OCI-M2 (cell line): ENCODE results near the gene CTCFL.

Experiments used
- DNase-seq: peaks from one replicate; lab custom pipeline; 2025; ENCODE audit not compliant: unreplicated experiment; lab: John Stamatoyannopoulos, UW

CTCFL gene

GRCh38 chr20:57524511-57525176, at the start of gene CTCFL:
TSS of gene CTCFL (minus strand) at chr20:57525140. CDS start at chr20:57524205, 935 bp downstream.
- no peak for DNase-seq

- DNase-seq: no peak
Measured at GRCh38 chr20:57573894-57574293, 49.0 kb upstream of the CTCFL start.

DNA sequence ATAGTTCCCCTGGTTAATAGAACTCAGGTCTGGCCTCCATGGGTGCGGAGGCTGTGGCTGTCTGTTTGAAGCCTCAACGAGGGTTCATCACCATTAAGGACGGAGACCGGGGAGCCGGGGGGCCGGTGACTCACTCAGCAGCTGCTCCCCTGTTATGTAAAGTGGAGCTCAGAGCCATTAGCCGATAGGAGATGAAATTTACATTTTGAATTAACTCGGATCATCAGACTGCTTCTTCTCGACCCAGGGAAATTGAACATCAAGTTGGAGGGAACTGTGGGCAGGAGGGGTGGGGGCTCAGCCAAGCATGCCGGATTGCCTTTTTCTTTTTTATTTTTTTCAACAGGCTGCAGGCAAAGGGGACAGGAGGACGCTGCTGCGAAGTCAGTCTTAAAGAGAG, 48.3 kb upstream of the CTCFL start:
- DNase-seq: no peak

- no peak for DNase-seq
Measured at GRCh38 chr20:57571782-57572416, 47.0 kb upstream of the CTCFL start.

- no peak for DNase-seq
Measured at GRCh38 chr20:57570920-57571319, 46.0 kb upstream of the CTCFL start.

- DNase-seq: no peak
Measured at GRCh38 chr20:57570145-57570850, 45.4 kb upstream of the CTCFL start.

DNA sequence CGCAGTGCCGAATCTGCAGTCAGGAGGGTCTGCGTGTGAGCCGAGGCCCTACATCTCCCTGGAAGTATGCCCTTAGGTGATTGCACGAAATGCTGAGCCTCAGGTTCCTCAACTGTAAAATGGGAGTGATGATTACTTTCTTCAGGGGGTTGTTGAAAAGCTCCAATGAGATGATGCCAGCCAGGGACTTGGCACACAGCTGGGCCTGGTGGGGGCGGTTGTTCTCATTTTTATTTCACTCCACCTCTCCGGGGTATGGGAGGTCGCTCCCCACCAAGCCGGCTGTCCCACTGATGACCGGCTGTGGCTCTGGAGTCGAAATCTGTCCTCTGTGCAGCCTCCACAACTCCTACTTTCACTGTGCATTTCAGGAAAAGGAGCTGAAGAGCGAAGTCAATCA, 44.0 kb upstream of the CTCFL start:
- DNase-seq: no peak

DNA sequence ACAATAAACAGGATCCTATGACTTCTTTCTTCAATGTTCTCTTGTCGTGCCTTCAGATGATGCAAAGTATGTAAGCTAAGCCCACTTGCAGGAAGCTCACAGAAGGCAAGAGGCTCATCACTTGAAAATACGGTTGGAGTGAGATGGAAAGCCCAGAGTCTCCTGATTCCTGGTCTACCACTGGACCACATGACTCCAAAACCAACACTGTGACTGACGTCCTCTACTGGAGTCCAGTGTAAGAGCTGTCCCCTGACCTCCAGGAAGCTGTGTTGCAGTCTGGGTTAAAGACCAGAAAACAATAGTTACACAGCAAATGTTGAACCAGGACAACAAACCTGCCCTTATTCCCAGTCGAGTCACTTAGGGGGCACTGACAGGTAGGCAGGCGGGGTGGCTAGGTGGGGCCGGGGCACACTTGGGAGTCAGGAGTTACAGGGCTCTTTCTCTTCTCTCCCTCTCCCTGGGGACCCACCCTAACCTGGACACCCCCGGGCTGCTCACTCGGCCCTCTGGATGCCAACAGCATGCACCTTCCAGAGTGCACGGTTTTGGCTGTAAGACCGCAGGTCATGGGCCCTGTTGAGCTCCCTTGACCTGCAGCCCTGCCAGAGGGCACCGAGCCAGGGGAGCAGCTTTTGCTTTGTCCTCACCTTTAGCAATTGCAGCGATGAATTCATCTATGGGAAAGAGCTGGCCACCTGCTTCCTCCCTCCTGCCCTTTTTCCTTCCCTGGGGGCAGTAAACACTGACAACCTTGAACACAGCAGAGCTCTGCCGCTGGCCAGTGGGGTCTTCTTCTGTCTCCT, 43.4 kb upstream of the CTCFL start:
- no peak for DNase-seq

DNA sequence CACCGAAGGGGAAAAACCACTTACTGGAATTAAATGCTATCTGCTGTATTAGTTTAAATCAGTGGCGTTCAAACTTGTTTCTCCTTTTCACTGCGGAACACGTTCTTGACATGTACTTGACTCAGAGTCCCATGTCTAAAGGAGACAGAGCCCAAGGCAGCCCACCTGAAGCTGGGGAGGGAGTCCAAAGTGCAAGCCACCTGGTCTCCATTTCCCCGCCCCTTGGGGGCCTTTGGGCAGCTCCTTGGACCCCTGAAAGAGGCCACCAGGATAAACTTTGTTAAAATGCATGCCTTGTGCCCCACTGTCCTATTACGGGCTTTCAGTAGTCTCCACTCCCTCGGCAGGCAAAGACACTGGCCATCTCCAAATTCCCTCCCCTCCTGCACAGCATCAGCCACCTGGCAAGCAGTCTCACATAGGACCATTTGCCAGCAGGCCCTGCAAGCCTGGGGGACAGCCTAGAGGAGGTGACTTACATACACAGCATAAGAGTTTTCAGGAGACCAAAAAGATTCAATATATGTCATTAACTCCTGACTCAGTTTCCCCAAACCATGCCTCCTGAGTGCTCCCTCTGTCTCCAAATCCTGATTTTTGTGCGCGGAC, 42.6 kb upstream of the CTCFL start:
- DNase-seq: no peak

- DNase-seq: no peak
Measured at GRCh38 chr20:57566803-57567459, 42.0 kb upstream of the CTCFL start.

GRCh38 chr20:57566399-57566798, 41.5 kb upstream of the CTCFL start:
- no peak for DNase-seq

DNA sequence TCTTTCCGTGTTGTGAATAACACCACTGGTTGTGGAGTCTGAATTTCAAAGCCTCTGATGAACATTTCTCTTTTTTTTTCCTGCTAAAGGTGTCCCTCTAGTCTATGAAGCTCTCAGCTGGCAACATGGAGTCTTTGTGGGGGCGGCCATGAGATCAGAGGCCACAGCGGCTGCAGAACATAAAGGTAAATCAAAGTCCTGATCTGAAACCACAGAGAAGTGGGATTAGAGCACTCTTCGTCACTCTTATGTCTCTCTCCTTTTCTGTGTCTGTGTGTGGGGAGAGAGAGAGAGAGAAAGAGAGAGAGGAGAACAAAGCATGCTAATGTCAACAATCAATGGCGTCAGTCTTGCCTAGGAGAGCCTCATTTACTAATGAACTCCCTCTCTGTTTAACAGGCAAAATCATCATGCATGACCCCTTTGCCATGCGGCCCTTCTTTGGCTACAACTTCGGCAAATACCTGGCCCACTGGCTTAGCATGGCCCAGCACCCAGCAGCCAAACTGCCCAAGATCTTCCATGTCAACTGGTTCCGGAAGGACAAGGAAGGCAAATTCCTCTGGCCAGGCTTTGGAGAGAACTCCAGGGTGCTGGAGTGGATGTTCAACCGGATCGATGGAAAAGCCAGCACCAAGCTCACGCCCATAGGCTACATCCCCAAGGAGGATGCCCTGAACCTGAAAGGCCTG, 40.2 kb upstream of the CTCFL start:
- no peak for DNase-seq

- no peak for DNase-seq
Measured at GRCh38 chr20:57564180-57564802, 39.4 kb upstream of the CTCFL start.

DNA sequence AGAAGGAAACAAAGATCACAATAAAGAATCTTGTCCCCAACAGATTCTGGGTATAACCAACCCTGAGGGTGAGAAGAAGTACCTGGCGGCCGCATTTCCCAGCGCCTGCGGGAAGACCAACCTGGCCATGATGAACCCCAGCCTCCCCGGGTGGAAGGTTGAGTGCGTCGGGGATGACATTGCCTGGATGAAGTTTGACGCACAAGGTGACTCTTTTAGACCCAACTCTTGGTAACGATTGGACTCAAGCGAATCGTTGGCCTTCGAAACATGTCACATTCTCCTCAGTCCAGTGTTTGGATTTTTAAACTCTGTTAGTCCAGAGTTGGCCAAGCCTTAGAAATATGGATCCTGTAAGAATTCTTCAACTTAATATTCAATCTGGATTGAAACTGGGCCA, 38.6 kb upstream of the CTCFL start:
- no peak for DNase-seq

- DNase-seq: no peak
Measured at GRCh38 chr20:57562541-57563465, 37.9 kb upstream of the CTCFL start.

GRCh38 chr20:57561356-57562279, 36.7 kb upstream of the CTCFL start:
- DNase-seq: no peak
